Stimulated activated CD4-positive, alpha-beta T cell treated with anti-CD3 and anti-CD28 coated beads, Interleukin-15, amount 100 ng/mL, for 24 hours (primary cell): ENCODE results near the gene MPO.

ENCODE experiments used
- DNase-seq: peaks from one replicate; pipeline ENCODE4 v3.0.0-alpha.2; 2020

The MPO gene

DNA sequence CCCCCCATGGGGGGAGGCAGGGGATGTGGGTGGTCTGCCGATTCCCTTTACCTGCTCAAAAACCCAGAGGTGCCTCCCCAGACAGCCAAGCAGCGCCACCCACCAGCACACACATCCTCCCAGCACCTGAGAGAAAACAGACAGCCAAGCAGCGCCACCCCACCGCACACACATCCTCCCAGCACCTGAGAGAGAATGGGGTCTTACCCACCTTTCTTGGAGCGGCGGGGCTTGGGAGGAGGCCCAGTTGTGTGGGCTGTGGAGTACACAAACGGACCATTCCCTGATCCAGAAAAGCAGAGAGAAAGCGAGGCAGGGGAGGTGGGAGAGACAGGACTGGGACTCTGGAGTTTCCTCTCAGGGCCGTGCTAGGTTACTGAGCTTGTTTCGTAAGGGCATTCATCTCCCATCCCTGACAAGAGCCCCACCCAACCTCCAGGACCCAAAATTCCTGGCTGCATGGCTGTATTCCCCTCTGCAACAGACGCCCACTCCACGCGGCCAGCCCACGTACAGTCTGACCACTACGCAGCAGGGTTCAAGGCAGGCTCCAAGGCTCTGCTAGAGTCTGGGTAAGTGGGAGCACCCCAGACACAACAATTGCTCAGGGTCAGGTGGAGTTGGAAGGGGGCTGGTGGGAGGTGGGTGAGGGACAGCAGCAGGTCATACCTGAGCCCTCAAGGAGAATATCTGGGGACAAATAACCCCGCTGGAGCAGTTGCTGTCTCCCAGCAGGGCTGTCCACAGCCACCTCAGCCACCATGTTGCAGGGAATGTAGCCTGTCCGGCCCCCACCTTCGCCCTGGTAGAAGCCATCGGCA, 25.6 kb upstream of the MPO start:
- DNase-seq: no peak

DNA sequence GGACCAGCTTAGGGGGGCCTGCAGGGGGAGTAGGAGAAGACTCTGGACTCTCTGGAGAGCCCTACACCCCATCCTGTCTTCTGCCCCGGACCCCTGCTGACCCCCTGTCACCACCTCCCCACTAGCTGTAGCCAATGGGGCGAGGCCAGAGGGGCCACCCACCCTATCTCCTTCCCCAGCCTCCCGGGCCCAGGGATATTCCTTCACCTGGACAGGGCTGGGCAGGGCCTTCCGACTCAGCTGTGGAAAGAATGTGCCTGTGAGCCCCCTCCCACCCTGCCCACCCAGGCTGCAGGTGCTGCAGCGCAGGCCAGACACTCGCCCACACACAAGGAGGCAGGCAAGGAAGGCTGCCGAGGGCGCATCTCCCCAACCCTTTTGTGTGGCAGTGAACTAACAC, 24.9 kb upstream of the MPO start:
- no peak for DNase-seq

DNA sequence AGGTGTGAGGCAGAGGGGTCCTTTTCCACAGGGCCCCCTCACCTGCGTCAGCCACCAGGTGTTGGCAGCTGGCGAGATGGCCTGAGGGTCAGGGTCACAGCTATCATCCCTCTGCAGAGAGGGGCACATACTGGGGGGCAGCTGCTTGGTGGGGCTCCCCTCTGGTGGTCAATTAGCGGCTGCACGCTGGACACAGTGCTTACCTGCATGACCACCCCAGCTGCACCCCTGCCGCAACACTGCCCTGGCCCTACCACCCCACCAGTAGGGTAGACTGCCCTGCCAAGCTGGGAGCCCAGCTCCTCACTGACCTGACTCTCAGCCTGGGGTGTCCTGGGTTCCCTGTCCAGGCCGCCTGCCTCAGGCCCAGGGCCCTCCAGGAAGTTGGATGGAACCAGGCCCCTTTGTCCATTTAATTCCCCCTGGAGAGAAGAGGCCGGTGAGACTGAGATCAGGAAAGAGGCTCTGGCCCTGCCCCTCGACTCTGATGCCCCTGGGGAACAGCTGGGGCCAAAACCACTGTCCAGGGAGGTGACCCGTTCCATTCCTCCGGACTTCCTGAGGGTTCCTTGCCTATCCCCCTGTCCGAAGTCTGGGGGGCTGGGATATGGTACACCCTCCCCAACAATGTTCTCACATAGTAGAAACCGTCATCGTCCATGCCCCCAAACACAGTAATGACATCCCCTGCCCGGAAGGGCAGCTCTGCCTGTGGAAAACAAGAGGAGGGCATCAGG, 24.2 kb upstream of the MPO start:
- no peak for DNase-seq

DNA sequence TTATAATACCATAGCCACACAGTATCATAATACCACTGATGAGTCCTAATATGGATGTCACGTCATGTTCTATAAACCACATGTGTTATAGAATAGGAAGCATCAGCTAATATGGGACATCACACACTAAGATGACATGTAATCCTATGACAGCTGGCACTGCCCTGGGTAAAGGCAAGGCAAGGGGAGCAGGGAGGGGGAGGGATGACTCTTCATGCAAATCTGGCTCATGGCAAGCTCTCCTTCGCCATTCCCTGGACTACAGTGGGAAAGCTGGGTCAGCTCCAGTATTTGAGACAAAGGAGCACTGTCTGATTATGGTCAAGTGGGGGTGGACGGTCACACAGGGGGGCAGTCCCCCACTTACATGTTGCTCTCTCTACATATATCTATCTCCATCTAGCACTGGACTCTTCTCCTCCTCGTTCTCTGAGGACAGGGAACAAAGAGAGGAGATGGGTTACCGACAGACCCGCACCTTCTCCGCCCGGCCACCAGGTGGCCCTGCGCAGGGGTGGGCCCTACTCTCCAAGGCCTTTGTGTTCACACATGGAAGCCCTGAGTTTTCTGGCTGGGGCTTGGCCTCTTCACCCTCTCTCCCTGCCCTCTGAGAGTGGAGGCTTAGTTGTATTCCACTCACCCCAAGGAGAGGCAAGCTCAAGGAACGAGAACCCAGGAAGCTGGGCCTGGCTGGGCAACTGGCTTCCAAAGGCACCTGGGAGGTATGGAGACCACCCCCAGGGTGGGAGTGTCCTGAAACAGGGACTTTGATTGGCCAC, 23.4 kb upstream of the MPO start:
- DNase-seq: peak; percentile 74

DNA sequence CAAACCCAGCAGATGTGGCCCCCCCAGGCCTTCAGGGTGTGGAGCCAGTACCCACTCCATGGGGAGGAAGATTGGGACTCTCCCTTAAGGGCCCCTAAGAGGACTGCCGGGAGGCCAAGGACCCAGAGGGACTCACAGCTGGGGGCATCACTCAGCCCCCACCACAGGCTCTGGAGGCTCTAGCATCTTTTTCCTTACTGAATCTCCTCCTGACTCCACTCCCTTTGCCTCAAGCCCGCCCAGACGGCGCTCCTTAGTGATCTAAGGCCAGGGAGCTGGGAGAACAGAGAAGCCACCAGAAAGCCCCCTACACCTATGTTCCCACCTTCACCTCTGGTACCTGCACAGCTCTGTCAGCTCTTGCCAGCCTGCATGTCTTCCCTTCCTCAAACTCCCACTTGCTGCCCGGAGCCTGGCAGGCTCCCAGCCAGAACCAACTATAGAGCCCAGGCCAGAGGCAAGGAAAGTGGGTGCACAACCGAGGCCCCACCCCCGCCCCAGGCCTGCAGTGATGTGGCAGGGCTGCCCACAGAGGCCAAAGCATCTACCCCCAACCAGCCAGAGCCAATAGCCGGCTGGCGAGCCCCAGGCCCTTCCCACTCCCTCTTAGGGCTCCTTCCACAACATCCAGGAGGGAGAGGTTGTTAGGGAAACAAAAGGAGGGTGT, 22.3 kb upstream of the MPO start:
- DNase-seq: no peak

DNA sequence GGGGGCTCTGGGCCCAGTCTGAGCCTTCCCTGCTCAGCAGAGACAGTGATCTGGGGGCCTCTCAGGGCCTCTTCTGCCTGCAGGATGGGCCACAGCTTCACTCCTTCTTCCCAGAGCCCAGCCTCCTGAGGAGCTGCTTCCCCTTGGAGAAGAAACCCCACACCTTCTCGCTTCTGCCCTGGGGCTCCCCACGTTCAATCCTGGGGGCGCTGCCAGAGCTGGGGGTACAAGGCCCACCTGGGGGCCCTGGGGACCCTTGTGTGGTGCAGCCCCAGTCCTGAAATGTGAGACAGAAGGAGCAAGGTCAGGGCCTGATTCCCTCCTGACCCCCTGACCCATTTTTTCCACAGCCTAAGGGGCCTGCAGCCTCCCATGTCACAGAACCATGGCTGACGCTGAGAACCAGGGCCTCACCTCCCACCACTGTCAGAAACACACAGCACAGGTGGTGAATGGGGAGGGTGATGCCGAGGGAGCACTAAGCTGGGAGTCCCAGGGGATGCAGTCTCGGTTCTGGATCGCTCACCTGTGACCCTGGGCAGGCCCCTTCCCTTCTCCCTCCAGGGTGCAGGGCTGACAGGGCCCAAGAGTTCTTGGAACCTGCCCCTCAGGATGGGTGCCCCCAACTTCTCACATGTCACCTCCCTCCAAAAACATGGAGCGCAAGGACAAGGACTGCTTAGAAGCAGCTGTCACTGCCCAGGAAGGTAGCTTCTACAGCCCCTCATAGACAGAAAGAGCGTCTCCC, 21.6 kb upstream of the MPO start:
- no peak for DNase-seq

DNA sequence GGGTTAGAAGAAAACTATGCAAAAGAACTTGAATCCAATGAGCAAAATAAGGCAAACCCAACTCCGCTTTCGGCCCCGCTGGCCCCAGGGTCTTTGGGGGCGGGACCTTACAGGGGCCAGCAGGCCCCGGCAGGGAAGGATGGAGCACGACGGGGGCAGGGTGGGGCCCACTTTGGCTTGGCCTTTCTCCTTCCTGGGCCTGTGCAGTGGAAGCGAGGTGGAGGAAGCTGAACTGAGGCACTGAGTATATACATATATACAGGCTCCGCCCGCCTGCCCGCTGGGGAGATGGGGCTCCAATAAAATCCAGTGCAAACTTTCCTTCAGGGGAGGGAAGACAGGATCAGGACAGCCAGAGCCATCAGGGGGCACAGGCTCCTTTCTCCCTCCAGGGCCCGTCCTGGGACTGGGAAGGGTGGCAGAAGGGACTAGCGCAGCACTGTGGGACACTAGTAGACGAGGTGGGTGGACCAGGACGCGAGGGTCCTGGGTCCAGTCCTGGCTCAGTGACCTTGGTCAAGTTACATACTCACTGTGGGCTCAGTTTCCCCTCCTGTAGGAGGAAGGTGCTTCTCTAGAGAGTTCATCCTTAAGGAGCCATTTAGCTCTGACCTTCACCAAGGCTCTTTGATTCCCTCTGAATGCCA, 20.9 kb upstream of the MPO start:
- no peak for DNase-seq

DNA sequence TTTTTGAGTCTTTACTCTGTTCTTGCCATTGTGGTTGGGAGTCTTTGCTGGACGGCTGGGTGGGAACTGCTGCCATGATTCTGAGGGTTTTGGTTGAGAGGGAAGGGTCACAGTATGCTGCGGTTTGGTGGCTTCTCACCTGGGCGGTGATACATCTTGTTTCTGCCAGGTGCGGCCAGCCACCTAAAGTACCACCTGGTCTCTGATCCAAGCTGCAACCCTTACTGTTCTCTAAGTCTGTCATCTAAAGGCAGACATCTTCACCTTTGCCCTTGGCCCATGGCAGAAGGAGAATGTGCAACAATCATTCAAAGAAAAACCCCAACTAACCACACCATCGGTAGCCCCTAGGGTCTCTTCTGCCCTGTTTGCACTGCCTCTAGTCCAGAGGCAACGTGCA, 19.6 kb upstream of the MPO start:
- no peak for DNase-seq

DNA sequence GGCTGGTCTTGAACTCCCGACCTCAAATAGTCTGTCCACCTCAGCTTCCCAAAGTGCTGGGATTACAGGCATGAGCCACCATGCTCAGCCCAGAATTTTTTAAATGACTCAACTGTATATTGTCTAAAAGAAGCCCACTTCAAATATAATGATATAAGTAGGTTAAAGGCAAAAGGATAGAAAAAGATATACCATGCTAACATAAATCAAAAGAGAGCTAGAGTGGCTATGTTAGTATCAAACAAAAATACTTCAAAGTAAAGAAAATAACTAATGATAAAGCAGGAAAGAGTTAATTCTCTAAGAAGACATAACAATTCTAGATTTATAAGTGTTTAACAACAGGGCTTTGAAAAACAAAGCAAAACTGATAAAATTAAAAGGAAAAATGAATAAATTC, 13.3 kb upstream of the MPO start:
- no peak for DNase-seq

DNA sequence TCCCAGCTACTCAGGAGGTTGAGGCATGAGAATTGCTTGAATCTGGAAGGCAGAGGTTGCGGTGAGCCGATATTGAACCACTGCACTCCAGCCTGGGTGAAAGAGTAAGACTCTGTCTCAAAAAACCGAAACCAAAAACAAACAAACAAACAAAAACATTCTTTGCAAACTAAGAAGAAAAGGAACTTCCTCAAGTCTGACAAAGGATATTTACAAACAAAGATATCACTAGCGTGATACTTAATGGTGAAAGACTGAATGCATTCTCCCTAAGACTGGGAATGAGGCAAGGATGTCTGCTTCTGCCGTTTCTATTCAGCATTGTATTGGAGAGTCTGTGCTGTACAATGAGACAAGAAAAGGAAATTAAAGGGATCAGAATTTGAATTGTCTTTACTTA, 10.5 kb upstream of the MPO start:
- DNase-seq: no peak

DNA sequence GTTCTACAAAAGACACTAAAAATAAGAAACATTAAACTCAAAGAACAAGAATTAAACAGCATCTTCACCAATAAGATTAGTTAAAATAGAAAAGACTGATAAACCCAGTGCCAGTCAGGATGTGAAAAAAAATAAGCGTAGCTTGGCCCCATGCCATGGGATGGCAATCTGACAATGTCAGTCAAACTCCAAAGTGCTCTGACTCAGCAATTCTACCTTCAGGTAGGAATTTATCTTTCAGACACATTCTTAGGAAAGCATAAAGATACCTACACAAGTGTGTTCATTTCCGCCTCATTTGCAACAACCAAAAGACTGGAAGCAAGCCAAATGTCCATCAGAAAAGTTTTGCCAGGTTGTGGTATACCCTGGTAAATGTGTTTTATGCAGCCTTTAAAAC, 9.1 kb upstream of the MPO start:
- no peak for DNase-seq

DNA sequence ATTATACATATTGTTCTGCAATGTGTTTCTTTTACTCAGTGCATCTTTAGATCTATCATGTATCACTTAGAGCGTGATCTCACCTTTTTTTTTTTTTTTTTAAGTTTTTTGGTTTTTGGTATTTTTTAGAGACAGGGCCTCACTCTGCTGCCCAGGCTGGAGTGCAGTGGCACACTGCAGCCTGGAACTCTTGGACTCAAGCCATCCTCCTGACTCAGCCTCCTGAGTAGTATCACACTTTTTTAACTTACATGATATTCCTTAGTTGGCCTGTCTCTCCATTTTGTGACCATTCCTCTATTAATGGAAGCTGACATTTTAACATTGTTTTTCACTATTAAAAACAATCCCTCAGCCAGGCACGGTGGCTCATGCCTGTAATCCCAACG, 4.7 kb upstream of the MPO start:
- no peak for DNase-seq

DNA sequence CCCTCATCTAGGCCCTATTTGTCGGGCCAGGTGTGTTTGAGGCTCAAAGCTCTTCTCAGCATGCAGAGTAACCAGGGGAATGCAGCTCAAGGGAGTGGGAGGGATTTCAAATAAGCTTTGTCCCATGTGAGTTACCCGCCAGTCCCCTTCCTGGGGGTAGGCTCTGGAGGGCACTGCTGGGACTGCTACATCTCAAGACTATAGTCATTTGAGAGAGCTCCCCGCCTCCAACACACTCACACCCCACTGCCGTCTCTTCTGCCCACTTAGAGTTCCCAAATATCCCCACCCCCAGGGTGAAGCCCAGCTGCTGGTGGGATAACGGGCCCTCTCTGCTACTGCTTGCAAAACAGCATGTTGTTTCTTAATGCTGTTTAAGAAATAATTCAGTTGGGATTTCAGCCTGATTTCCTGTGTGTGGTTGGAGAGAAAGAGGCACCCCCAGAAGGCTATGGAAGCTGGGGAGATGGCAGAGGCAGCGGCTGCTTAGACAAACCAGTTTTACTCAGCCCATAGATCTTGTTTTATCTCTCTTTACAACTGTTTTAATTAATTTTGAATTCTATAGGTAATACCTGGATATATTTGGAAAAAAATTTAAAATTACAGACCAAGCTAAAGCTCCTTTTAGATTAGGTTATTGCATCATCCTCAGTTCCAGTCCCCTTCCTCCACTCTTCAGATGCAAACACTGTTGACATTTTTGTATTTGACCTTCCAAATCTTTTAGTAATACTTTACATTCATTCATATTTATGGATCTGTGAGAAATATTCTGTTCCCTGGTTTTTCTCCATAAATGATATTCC, 4.1 kb upstream of the MPO start:
- no peak for DNase-seq

DNA sequence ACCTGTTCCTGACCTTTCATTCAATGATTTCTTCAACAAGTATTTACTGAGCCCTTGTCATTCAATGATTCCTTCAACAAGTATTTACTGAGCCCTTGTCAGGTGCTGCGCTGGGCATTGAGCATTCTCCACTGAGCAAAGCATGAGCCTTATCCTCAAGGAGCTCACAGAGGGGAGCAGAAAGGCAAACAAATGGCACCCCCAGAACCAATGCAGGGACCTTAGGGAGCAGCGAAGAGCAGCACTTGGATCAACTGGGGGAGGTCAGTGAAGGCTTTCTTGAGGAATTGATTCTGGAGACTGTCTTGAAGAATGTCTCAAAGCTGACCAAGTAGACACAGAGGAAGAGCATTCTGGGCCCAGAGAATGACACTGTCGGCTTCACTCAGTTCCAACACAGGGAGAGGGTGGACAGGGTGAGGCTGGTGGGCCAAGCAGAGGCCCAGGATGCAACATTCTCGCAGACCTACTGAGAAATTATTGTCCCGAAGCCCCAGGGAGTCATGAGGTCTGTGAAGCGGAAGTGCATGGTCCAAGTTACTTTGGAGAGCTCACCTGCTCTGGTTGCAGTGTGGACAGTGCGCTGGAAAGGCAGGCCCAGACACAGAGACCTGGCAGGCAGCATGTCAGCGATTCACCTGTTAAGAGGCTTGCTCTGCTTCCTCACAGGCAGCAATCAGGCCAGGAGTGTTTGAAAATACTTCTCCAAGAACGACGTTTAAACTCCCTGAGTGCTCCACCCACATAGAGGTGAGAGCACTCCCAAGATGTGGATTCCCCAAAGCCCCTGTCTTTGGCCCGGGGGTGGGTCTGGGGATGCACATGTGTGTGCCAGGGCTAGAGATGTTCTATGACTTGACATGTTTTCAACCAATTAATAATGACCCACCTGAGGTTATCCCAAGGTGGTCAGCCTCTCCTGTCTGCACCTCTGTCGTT, 3.2 kb upstream of the MPO start:
- DNase-seq: no peak

DNA sequence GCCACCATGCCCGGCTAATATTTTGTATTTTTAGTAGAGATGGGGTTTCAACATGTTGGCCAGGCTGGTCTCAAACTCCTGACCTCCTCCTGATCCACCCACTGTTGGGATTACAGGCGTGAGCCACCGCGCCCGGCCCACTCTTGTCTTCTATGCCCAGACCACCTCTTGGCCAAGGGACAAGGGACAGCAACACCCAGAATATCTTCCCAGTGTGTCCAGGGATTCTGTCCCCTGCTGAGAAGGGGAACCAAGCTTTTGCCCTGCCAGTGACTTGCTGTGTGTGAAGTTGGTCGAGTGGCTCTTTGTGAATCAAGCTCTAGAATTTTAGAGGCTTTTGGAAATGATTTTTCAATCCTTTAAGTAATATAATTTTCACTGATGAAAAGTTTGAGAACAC, 1.7 kb upstream of the MPO start:
- DNase-seq: no peak

DNA sequence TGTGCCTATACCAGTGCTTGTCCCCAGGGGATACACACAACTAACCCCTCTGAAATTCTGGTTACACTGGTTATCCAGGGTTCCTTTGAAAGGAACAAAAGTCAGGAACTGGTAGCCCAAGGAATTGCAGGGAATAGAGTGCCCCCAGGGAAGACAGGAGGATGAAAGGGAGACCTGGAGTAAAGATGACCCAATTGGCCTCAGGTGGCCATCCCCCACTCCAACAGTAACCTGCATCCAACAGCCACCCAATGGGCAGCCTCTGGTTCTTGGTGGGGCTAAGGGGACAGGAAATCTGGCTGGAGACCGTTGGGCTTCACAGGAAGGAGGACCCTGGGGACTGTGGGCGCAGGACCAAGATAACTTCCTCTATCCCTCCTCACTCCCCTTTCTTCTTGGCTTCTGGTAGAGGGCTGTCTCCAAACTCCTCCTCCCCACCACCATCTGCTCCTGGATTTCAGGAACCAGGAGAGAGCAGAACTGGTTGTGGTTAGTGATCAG, 826 bp upstream of the MPO start:
- DNase-seq: no peak

DNA sequence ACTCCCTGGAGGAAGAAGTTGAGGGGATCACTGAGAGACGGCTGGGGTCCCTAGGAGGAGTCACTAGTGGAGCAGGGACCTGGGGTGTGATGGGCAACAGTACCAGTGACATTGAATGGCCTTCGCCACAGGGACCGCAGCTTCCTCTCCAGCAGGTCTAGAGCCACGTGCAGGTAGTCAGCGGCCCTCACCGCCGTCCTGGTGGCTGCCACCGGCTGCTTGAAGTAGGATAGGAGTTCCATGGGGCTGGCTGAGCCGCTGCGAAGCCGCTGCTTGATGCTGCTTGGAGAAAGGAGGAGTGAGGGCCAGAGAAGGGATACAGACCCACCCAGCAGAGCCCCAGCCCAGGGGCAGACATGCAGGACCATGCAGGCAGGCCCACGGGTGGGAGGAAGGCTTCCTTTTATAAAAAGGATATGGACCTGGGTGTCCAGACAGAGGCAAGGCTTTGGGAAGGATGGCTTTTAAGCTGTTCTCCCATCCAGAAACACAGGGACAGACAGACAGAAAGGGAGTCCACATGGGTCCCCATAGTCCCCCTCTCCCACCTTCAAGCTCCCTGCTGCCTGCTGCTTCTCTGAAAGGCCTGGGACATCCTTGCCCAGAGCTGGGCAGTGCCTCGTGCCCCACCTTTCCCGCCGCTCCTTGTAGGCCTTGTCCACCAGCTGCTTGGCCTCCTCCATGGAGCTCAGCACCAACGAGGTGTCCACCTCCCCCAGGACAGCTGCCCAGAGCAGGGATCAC, 827 bp downstream of the MPO start:
- no peak for DNase-seq

DNA sequence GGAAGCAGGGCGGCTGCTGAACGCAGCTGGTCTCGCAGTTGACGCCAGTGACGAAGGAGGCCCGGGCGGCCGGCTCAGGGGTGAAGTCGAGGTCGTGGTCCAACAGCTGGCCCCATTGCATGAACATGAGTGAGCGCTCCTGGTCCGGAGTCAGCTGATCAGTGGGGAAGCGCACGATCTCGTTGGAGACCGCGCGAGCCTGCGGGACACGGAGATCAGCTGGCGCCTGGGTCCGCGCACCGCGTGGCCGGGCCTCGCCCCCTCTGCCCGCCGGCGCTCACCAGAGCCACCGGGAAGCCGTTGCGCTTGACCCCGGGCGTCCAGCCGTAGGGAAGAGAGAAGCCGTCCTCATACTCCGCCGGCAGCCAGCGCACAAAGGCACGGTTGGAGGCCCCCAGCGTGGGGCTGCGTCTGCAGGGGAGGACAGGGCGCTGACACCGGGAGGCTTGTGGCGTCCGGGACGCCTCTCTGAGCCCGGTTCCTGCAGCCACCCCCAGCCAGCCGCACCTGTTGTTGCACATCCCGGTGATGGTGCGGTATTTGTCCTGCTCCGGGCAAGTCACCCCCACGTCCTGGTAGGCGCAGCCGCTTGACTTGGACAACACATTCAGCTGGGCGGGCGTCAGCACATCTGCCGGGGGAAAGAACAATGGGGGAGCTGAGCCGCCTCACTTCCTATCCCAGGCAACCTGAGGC, 1.6 kb downstream of the MPO start:
- DNase-seq: no peak
